IMR-90 (cell line): ENCODE results near the gene CUX1. TPM values are rescaled to one million over a fixed set of nuclear protein-coding genes. Genes with fewer than 3 reads are reported as not detected.

Source experiments
- ATAC-seq: fragments of 200-7000 bp; cut with Tn5 transposase; 2 replicates; pipeline ENCODE4 v1.9.1; 2020; ENCODE audit warnings: low read depth, mild to moderate bottlenecking, moderate library complexity
- BruUV-seq: library from RNA; stranded (reverse); fragments of 400-500 nt; replicated peaks from 2 replicates; lab custom pipeline; 2021; lab: Mats Ljungman, UMichigan
- CTCF ChIA-PET: fragments of 300-600 bp; formaldehyde crosslinking; extraction: SDS; loops from one replicate; lab custom pipeline; 2021; ENCODE audit warnings: antibody characterized with exemption; lab: Yijun Ruan, JAX
- POLR2A ChIA-PET: fragments of 300-600 bp; sonication (Branson Sonifier 250); formaldehyde crosslinking; loops from one replicate; lab custom pipeline; 2022; ENCODE audit warnings: antibody characterized with exemption; ENCODE audit not compliant: unreplicated experiment; lab: Charles Lee
- DNase-seq: peaks from one replicate; pipeline ENCODE4 v3.0.0; 2013
- H2AFZ ChIP-seq: replicated peaks from 2 replicates; pipeline ENCODE3; 2013; ENCODE audit warnings: low read length, mild to moderate bottlenecking; ENCODE audit not compliant: poor library complexity
- H2AK5ac ChIP-seq: 2 replicates; pipeline ENCODE4 v1.6.1; 2013; ENCODE audit warnings: low read depth, low read length, inconsistent platforms
- H2AK9ac ChIP-seq: replicated peaks from 2 replicates; pipeline ENCODE3; 2013; ENCODE audit warnings: mild to moderate bottlenecking, low read depth, low read length, moderate library complexity; ENCODE audit not compliant: poor library complexity
- H2BK120ac ChIP-seq: 2 replicates; pipeline ENCODE4 v1.6.1; 2013; ENCODE audit warnings: low read depth, low read length, inconsistent platforms
- H2BK15ac ChIP-seq: 3 replicates; pipeline ENCODE4 v1.6.1; 2013; ENCODE audit warnings: low read depth, low read length, inconsistent platforms
- H2BK20ac ChIP-seq: 2 replicates; pipeline ENCODE4 v1.6.1; 2013; ENCODE audit warnings: low read depth, mild to moderate bottlenecking, inconsistent platforms, low read length, moderate library complexity
- H2BK5ac ChIP-seq: 2 replicates; pipeline ENCODE4 v1.6.1; 2013; ENCODE audit warnings: mild to moderate bottlenecking, low read depth, low read length, inconsistent platforms; ENCODE audit not compliant: poor library complexity, severe bottlenecking
- H3K14ac ChIP-seq: replicated peaks from 2 replicates; pipeline ENCODE4 v1.6.1; 2013; ENCODE audit warnings: low read depth, low read length, inconsistent platforms
- H3K18ac ChIP-seq: 2 replicates; pipeline ENCODE4 v1.6.1; 2013; ENCODE audit warnings: low read depth, low read length, control low read depth
- H3K23ac ChIP-seq: 2 replicates; pipeline ENCODE4 v1.6.1; 2013; ENCODE audit warnings: low read depth, low read length, inconsistent platforms
- H3K27ac ChIP-seq: 2 replicates; pipeline ENCODE4 v1.5.1; 2013; ENCODE audit warnings: mild to moderate bottlenecking, control low read depth, low read length; ENCODE audit not compliant: insufficient read depth
- H3K27me3 ChIP-seq: 2 replicates; pipeline ENCODE4 v1.6.1; 2013; ENCODE audit warnings: low read length; ENCODE audit not compliant: control insufficient read depth, insufficient read depth
- H3K36me3 ChIP-seq: 2 replicates; pipeline ENCODE4 v1.6.1; 2013; ENCODE audit warnings: low read length, mixed read lengths; ENCODE audit not compliant: control insufficient read depth, insufficient read depth
- H3K4ac ChIP-seq: 2 replicates; pipeline ENCODE4 v1.6.1; 2013; ENCODE audit warnings: low read depth, low read length, inconsistent platforms
- H3K4me1 ChIP-seq: 2 replicates; pipeline ENCODE4 v1.6.1; 2013; ENCODE audit warnings: low read length, mixed read lengths; ENCODE audit not compliant: control insufficient read depth, insufficient read depth
- H3K4me2 ChIP-seq: 2 replicates; pipeline ENCODE4 v1.6.1; 2013; ENCODE audit warnings: low read depth, mild to moderate bottlenecking, control low read depth, low read length, moderate library complexity
- H3K4me3 ChIP-seq: 2 replicates; pipeline ENCODE4 v1.5.1; 2013; ENCODE audit warnings: low read depth, mild to moderate bottlenecking, control low read depth, low read length, moderate library complexity; ENCODE audit not compliant: insufficient read depth
- H3K56ac ChIP-seq: 2 replicates; pipeline ENCODE4 v1.6.1; 2013; ENCODE audit warnings: low read length, inconsistent platforms; ENCODE audit not compliant: insufficient read depth; ENCODE audit errors: extremely low read depth
- H3K79me1 ChIP-seq, 2 experiments: 2 replicates each; pipeline ENCODE4 v1.6.1; 2013; ENCODE audit warnings: low read length in 2 of 2, inconsistent platforms in 1 of 2, low read depth in 1 of 2
- H3K9ac ChIP-seq: 2 replicates; pipeline ENCODE4 v1.6.1; 2013; ENCODE audit warnings: low read depth, low read length, control low read depth
- H3K9me1 ChIP-seq: 2 replicates; pipeline ENCODE4 v1.6.1; 2013; ENCODE audit warnings: low read length, inconsistent platforms; ENCODE audit not compliant: insufficient read depth
- H3K9me3 ChIP-seq: 2 replicates; pipeline ENCODE4 v1.6.1; 2013; ENCODE audit warnings: low read length; ENCODE audit not compliant: control insufficient read depth, insufficient read depth
- H4K20me1 ChIP-seq: 2 replicates; pipeline ENCODE4 v1.6.1; 2013; ENCODE audit warnings: low read length, inconsistent platforms; ENCODE audit not compliant: insufficient read depth
- H4K5ac ChIP-seq: 2 replicates; pipeline ENCODE4 v1.6.1; 2013; ENCODE audit warnings: mild to moderate bottlenecking, low read depth, low read length, control low read depth
- H4K8ac ChIP-seq, 2 experiments: 2 replicates each; pipeline ENCODE4 v1.6.1; 2013; ENCODE audit warnings: low read depth in 2 of 2, low read length in 2 of 2, control low read depth in 1 of 2, inconsistent platforms in 1 of 2
- H4K91ac ChIP-seq: 2 replicates; pipeline ENCODE4 v1.6.1; 2013; ENCODE audit warnings: low read depth, low read length, inconsistent platforms; ENCODE audit not compliant: insufficient read depth
- CEBPB ChIP-seq: IDR thresholded peaks from 2 replicates; pipeline ENCODE4 v1.6.1; 2012; ENCODE audit warnings: low read depth, low read length, improper control_type of control experiment
- CHD1 ChIP-seq: IDR thresholded peaks from 2 replicates; pipeline ENCODE4 v1.6.1; 2012; ENCODE audit warnings: low read depth, low read length, improper control_type of control experiment
- CTCF ChIP-seq: conservative IDR thresholded peaks from 2 replicates; pipeline ENCODE4 v1.5.1; 2012; ENCODE audit warnings: mild to moderate bottlenecking, low read depth, low read length, improper control_type of control experiment
- FOS ChIP-seq: fragments of 150-350 bp; IDR thresholded peaks from 2 replicates; pipeline ENCODE4 v1.6.1; 2016; ENCODE audit warnings: low read depth, low read length
- MAFK ChIP-seq: IDR thresholded peaks from 2 replicates; pipeline ENCODE4 v1.6.1; 2012; ENCODE audit warnings: low read depth, low read length, improper control_type of control experiment
- MAZ ChIP-seq: IDR thresholded peaks from 2 replicates; pipeline ENCODE4 v1.6.1; 2012; ENCODE audit warnings: low read depth, mild to moderate bottlenecking, low read length, improper control_type of control experiment, moderate library complexity, borderline replicate concordance
- MXI1 ChIP-seq: IDR thresholded peaks from 2 replicates; pipeline ENCODE4 v1.6.1; 2012; ENCODE audit warnings: low read depth, mild to moderate bottlenecking, low read length, moderate library complexity, borderline replicate concordance
- NFE2L2 ChIP-seq: fragments of 150-350 bp; IDR thresholded peaks from 2 replicates; pipeline ENCODE4 v1.6.1; 2016; ENCODE audit warnings: low read depth, mild to moderate bottlenecking, low read length
- POLR2A ChIP-seq: IDR thresholded peaks from 2 replicates; pipeline ENCODE4 v1.6.1; 2012; ENCODE audit warnings: mild to moderate bottlenecking, low read depth, low read length
- RAD21 ChIP-seq: IDR thresholded peaks from 2 replicates; pipeline ENCODE4 v1.6.1; 2012; ENCODE audit warnings: low read length, improper control_type of control experiment
- RCOR1 ChIP-seq: IDR thresholded peaks from 2 replicates; pipeline ENCODE4 v1.6.1; 2012; ENCODE audit warnings: mild to moderate bottlenecking, low read length, improper control_type of control experiment; ENCODE audit not compliant: insufficient replicate concordance
- RFX5 ChIP-seq: IDR thresholded peaks from 2 replicates; pipeline ENCODE4 v1.8.0; 2012; ENCODE audit warnings: low read depth, mild to moderate bottlenecking, low read length, moderate library complexity
- SMC3 ChIP-seq: fragments of 150-350 bp; IDR thresholded peaks from 2 replicates; pipeline ENCODE4 v1.6.1; 2016; ENCODE audit warnings: low read depth, mild to moderate bottlenecking, antibody characterized with exemption, low read length, moderate library complexity
- USF2 ChIP-seq: fragments of 150-350 bp; IDR thresholded peaks from 2 replicates; pipeline ENCODE4 v1.6.1; 2017; ENCODE audit warnings: mild to moderate bottlenecking, antibody characterized with exemption, low read length, low read depth
- WGBS, 2 experiments: methylation state at CpG; one replicate each; pipeline versions ENCODE4 v1.1.5 to v1.1.7; 2013; ENCODE audit warnings: missing lambda C conversion rate in 2 of 2; ENCODE audit not compliant: insufficient read length in 1 of 2; ENCODE audit errors: extremely low coverage in 2 of 2; 5-methylcytosine and 5-hydroxymethylcytosine counted together
- dilution Hi-C: fragments of 300-500 bp; cut with HindIII; formaldehyde crosslinking; loops from one replicate; pipeline ENCODE4 v1.14.3; 2018; ENCODE audit warnings: low sequenced_read_pairs; ENCODE audit not compliant: unreplicated experiment
- in situ Hi-C: fragments of 300-500 bp; cut with MboI; formaldehyde crosslinking; loops from 3 replicates; pipeline ENCODE4 v1.14.3; 2019; ENCODE audit warnings: low sequenced_read_pairs, inconsistent platforms, mixed read lengths
- intact Hi-C: fragments of 100-400 bp; cut with micrococcal nuclease; formaldehyde crosslinking; loops from 2 replicates; pipeline ENCODE4 v1.10.0; 2022
- polyA plus RNA-seq, 3 experiments: library from polyadenylated mRNA; depleted of rRNA; stranded (reverse); fragments of >200 nt; gene quantifications; 2 replicates each; pipeline ENCODE4 v1.2.3, GENCODE V29; 2012; ENCODE audit warnings: low replicate concordance in 1 of 3
- total RNA-seq: library from RNA; depleted of rRNA; stranded (reverse); fragments of >200 nt; gene quantifications from 2 replicates; pipeline ENCODE4 v1.2.3, GENCODE V29; 2012
- TF ChIP-seq, protein P1 (sequence below): fragments of 150-350 bp; IDR thresholded peaks from 2 replicates; pipeline ENCODE4 v1.6.1; 2016; ENCODE audit warnings: low read depth, mild to moderate bottlenecking, low read length, moderate library complexity, borderline replicate concordance

The CUX1 gene
- total and polyA plus RNA-seq, 2 of the 4 experiments (the other 2 are of a cell fraction), result 19.7 to 46.4 TPM

DNA sequence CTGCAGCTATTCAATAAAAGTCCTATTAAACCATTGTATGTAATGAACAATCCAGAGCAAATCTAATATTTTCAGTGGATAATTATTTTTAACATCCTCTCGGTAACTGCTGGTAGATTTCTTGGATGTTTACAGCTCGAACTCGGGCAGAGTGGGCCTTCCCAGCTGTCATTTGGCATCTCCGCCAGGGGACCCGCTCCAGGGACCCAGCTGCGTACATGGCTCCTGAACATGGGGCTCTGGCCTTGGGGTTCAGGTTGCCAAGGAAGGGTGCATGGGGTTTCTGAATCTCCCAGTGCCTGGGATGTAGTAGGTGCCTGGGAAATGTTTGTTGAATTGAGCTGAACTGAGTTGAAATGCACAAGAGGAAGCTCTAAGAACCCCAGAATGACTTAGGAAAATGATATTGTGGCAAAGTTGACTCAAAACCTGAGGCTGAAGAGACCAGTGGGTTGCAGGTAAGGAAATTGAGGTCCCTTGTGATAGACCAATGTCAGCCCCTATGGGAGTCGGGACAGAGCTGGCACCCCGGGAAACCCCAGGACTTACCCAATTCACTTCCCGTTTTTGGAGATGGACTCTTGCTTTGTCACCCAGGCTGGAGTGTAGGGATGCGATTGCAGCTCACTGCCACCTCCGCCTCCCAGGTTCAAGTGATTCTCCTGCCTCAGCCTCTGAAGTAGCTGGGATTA is 228.4 kb downstream of the CUX1 start:
- ChIA-PET POLR2A (no interaction called here), CTCF (interaction anchor here (2.6 kb wide), 1 partner anchor 10 kb away, joined by 7 read pairs; no protein-coding TSS in a partner anchor)
- in situ Hi-C loops (no loop called here), dilution Hi-C loops (no loop called here), intact Hi-C loops (loop anchor here (2.0 to 10.0 kb wide), 3 partner anchors 33 to 231 kb away; partner anchors contain the start of gene CUX1)
- H3K56ac ChIP-seq, result no peak overlapping the region
- TF ChIP-seq CHD1 (no peak), POLR2A (no peak), NFE2L2 (no peak), MXI1 (no peak), MAFK (no peak), CTCF (no peak), RCOR1 (no peak), SMC3 (no peak), RAD21 (no peak), RFX5 (no peak), USF2 (no peak), CEBPB (no peak), MAZ (no peak), FOS (no peak)
- TF ChIP-seq, protein P1, sequence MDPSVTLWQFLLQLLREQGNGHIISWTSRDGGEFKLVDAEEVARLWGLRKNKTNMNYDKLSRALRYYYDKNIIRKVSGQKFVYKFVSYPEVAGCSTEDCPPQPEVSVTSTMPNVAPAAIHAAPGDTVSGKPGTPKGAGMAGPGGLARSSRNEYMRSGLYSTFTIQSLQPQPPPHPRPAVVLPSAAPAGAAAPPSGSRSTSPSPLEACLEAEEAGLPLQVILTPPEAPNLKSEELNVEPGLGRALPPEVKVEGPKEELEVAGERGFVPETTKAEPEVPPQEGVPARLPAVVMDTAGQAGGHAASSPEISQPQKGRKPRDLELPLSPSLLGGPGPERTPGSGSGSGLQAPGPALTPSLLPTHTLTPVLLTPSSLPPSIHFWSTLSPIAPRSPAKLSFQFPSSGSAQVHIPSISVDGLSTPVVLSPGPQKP, result no peak
- H3K36me3 ChIP-seq, result no peaks in the 10 kb centered on the region
- no peak overlapping the region for H2BK15ac ChIP-seq
- no peak overlapping the region for H3K9ac ChIP-seq
- no peak overlapping the region for H4K5ac ChIP-seq
- peak overlapping the region; percentile 43 for H3K14ac ChIP-seq
- WGBS, 2 experiments, result no CpG with 5 or more reads among the region's 11 CpGs
- H3K4me1 ChIP-seq, result peaks cover 18% of the 10 kb centered on the region
- H4K20me1 ChIP-seq, result peaks cover 47% of the 10 kb centered on the region
- no peak overlapping the region for H2AFZ ChIP-seq
- H4K8ac ChIP-seq, result no peak overlapping the region
- no peak overlapping the region for H2BK20ac ChIP-seq
- H3K4me2 ChIP-seq, result peak overlapping the region; percentile 72
- H2AK5ac ChIP-seq, result 0 out of 2 replicates have a peak overlapping the region, but pooled peaks have one; percentile 1
- no peak overlapping the region for H3K27ac ChIP-seq
- peak overlapping the region; percentile 29; the same call in 1 of the 2 replicates for H3K23ac ChIP-seq
- H3K18ac ChIP-seq, result no peak overlapping the region
- no TSS peak for BruUV-seq
- H2AK9ac ChIP-seq, result peak overlapping the region; percentile 65
- no peak overlapping the region; the same call in 1 of the 2 replicates for H2BK120ac ChIP-seq
- H4K91ac ChIP-seq, result peak overlapping the region; percentile 33; the same call in 1 of the 2 replicates
- H3K27me3 ChIP-seq, result no peaks in the 10 kb centered on the region
- H3K9me1 ChIP-seq, result peaks cover 31% of the 10 kb centered on the region
- ATAC-seq (no peak; the same call in 1 of the 2 replicates), DNase-seq (no peak)
- H3K4me3 ChIP-seq, result no peak overlapping the region
- H3K79me1 ChIP-seq, result peaks cover 18 to 76% of the 10 kb centered on the region in 2 experiments
- H3K4ac ChIP-seq, result 0 out of 2 replicates have a peak overlapping the region, but pooled peaks have one; percentile 16
- no peak overlapping the region for H2BK5ac ChIP-seq
- no peaks in the 10 kb centered on the region for H3K9me3 ChIP-seq
